ENCODE results near the gene GCNT1.
"Not testable (repeated sequence)": the region's sequence is repeated elsewhere in the genome, so short reads cannot be mapped to it uniquely, and the experiment has no call there.

GCNT1 gene

GRCh38 chr9:76458903-76459693, at the start of gene GCNT1:
Gene GCNT1, plus strand, starts transcription at chr9:76459182. Its CDS starts 43,200 bp downstream, at chr9:76502382.
- FAIRE-seq: no peak

- FAIRE-seq: no peak
These were observed 46.3 kb upstream of the GCNT1 start for GRCh38 chr9:76412638-76413037.

- FAIRE-seq: no peak
These were observed 45.3 kb upstream of the GCNT1 start for GRCh38 chr9:76413658-76414057.

- no peak for FAIRE-seq
These were observed 44.3 kb upstream of the GCNT1 start for GRCh38 chr9:76414661-76415060.

- no peak for FAIRE-seq
These were observed 43.8 kb upstream of the GCNT1 start for GRCh38 chr9:76415154-76415553.

- FAIRE-seq: no peak
These were observed 43.3 kb upstream of the GCNT1 start for GRCh38 chr9:76415731-76416130.

- FAIRE-seq: no peak
These were observed 41.6 kb upstream of the GCNT1 start for GRCh38 chr9:76417394-76417793.

GRCh38 chr9:76419782-76420380, 39.1 kb upstream of the GCNT1 start:
- FAIRE-seq: no peak

- FAIRE-seq: no peak
These were observed 35.5 kb upstream of the GCNT1 start for GRCh38 chr9:76423216-76424177.

- no peak for FAIRE-seq
These were observed 34.5 kb upstream of the GCNT1 start for GRCh38 chr9:76424491-76424890.

- no peak for FAIRE-seq
These were observed 33.1 kb upstream of the GCNT1 start for GRCh38 chr9:76425677-76426453.

GRCh38 chr9:76426807-76427419, 32.1 kb upstream of the GCNT1 start:
- FAIRE-seq: no peak

- no peak for FAIRE-seq
These were observed 27.4 kb upstream of the GCNT1 start for GRCh38 chr9:76431601-76432000.

GRCh38 chr9:76433406-76433805, 25.6 kb upstream of the GCNT1 start:
- no peak for FAIRE-seq

- no peak for FAIRE-seq
These were observed 25.1 kb upstream of the GCNT1 start for GRCh38 chr9:76433836-76434235.

GRCh38 chr9:76434897-76435296, 24.1 kb upstream of the GCNT1 start:
- not testable (repeated sequence) for FAIRE-seq

GRCh38 chr9:76437017-76437699, 21.8 kb upstream of the GCNT1 start:
- FAIRE-seq: not testable (repeated sequence)

- no peak for FAIRE-seq
These were observed 20.0 kb upstream of the GCNT1 start for GRCh38 chr9:76438841-76439588.

- no peak for FAIRE-seq
These were observed 17.2 kb upstream of the GCNT1 start for GRCh38 chr9:76441551-76442322.

GRCh38 chr9:76443887-76444286, 15.1 kb upstream of the GCNT1 start:
- FAIRE-seq: no peak

Data from A204.1 (cell line).